HG03571 (cell line): Measurements from ENCODE around the gene HPX.
A peak's percentile ranks its signal among the peaks of the same experiment; 100 is the strongest.

ENCODE experiments used
- ATAC-seq: cut with Tn5 transposase; IDR thresholded peaks from one replicate; pipeline ENCODE4 v1.9.1; 2021; ENCODE audit not compliant: unreplicated experiment

Gene HPX

GRCh38 chr11:6440906-6441358 is at the start of gene HPX:
HPX (minus strand) TSS chr11:6440987; CDS start chr11:6440963, 24 bp downstream.
- no peak for ATAC-seq

GRCh38 chr11:6489306-6489705 is 48.5 kb upstream of the HPX start:
- ATAC-seq = no peak

GRCh38 chr11:6488821-6489220 is 48.0 kb upstream of the HPX start:
- no peak for ATAC-seq

- no peak for ATAC-seq
These were observed 47.6 kb upstream of the HPX start for GRCh38 chr11:6488342-6488741.

- no peak for ATAC-seq
These were observed 46.2 kb upstream of the HPX start for GRCh38 chr11:6486938-6487337.

GRCh38 chr11:6486256-6486655 is 45.5 kb upstream of the HPX start:
- no peak for ATAC-seq

GRCh38 chr11:6485661-6486060 is 44.9 kb upstream of the HPX start:
- ATAC-seq = no peak

- no peak for ATAC-seq
These were observed 42.2 kb upstream of the HPX start for GRCh38 chr11:6483015-6483414.

GRCh38 chr11:6482441-6482840 is 41.7 kb upstream of the HPX start:
- ATAC-seq = no peak

GRCh38 chr11:6481924-6482275 is 41.1 kb upstream of the HPX start:
- no peak for ATAC-seq

- peak; percentile 99 for ATAC-seq
These were observed 40.5 kb upstream of the HPX start, which contains the start of the genes ARFIP2 and TIMM10B for GRCh38 chr11:6481012-6481923. ARFIP2 (minus strand) TSS chr11:6481331; CDS start chr11:6480421, 910 bp downstream. TIMM10B (plus strand) TSS chr11:6481501; CDS start chr11:6481517, 16 bp downstream.

GRCh38 chr11:6480299-6480914 is 39.6 kb upstream of the HPX start:
- ATAC-seq = no peak

GRCh38 chr11:6476571-6476970 is 35.8 kb upstream of the HPX start:
- no peak for ATAC-seq

- no peak for ATAC-seq
These were observed 35.1 kb upstream of the HPX start for GRCh38 chr11:6475936-6476335.

GRCh38 chr11:6474806-6475500 is 34.2 kb upstream of the HPX start:
- no peak for ATAC-seq

- no peak for ATAC-seq
These were observed 33.6 kb upstream of the HPX start for GRCh38 chr11:6474413-6474792.

- peak; percentile 63 for ATAC-seq
These were observed 32.9 kb upstream of the HPX start, which contains the start of gene TRIM3 for GRCh38 chr11:6473451-6474412. TRIM3 (minus strand) TSS chr11:6473941; CDS start chr11:6465695, 8,246 bp downstream.

- no peak for ATAC-seq
These were observed 32.1 kb upstream of the HPX start for GRCh38 chr11:6472934-6473333.

GRCh38 chr11:6469599-6469998 is 28.8 kb upstream of the HPX start:
- no peak for ATAC-seq
